SH-SY5Y (cell line): ENCODE results near the gene VAT1L.

Experiments
- GATA2 ChIP-seq: IDR thresholded peaks from 2 replicates; pipeline ENCODE4 v1.6.1; 2011; ENCODE audit warnings: mild to moderate bottlenecking, low read depth, low read length
- GATA3 ChIP-seq: IDR thresholded peaks from 2 replicates; pipeline ENCODE4 v1.6.1; 2011; ENCODE audit warnings: low read depth, mild to moderate bottlenecking, low read length, moderate library complexity

- no peak for TF ChIP-seq GATA3
- TF ChIP-seq GATA2 = no peak
These were observed 237.3 kb downstream of the VAT1L start for GRCh38 chr16:78025631-78026030.
